ENCODE results near the gene XRCC4.

The XRCC4 gene

GRCh38 chr5:83093692-83094091, 16.3 kb downstream of the XRCC4 start:
- Histone ChIP-seq H3K9ac (ENCODE audit: low read length) (no peak overlapping the region), H3K4me1 (ENCODE audit: control insufficient read depth, low read depth, low read length) (no peaks in the 10 kb centered on the region), H3K4ac (ENCODE audit: low read depth, low read length) (no peak overlapping the region), H2BK15ac (replicated peaks; ENCODE audit: low read depth) (no peak overlapping the region), H3K4me3 (ENCODE audit: low read length) (no peak overlapping the region), H2BK5ac (ENCODE audit: low read length) (no peak overlapping the region), H2AK5ac (ENCODE audit: low read length) (no peak overlapping the region), H3K56ac (ENCODE audit: low read length) (no peak overlapping the region), H3K18ac (ENCODE audit: low read length) (no peak overlapping the region), H3K23ac (ENCODE audit: low read length) (no peak overlapping the region), H3K27ac (ENCODE audit: low read depth, low read length) (no peak overlapping the region), H4K5ac (ENCODE audit: low read length) (no peak overlapping the region), H3K4me2 (ENCODE audit: low read length) (no peak overlapping the region), H3K79me1 (ENCODE audit: low read length) (no peaks in the 10 kb centered on the region), H2BK120ac (ENCODE audit: low read depth, low read length) (no peak overlapping the region), H4K8ac (ENCODE audit: low read depth, low read length) (no peak overlapping the region), H3K36me3 (ENCODE audit: control insufficient read depth, insufficient read depth, low read length) (no peaks in the 10 kb centered on the region), H3K79me2 (ENCODE audit: control insufficient read depth, insufficient read depth, low read length) (no peaks in the 10 kb centered on the region), H3K27me3 (ENCODE audit: insufficient read depth, low read length, poor library complexity) (no peaks in the 10 kb centered on the region)
- no peak for DNase-seq
- no CpG with 5 or more reads among the region's 4 CpGs for WGBS (ENCODE audit: extremely low coverage, insufficient coverage, low lambda C conversion rate)

- no CpG with 5 or more reads among the region's 3 CpGs for WGBS (ENCODE audit: extremely low coverage, insufficient coverage, low lambda C conversion rate)
- no peak overlapping the region for H2BK15ac ChIP-seq (replicated peaks; ENCODE audit: low read depth)
- no peak overlapping the region for H3K27ac ChIP-seq (ENCODE audit: low read depth, low read length)
- no peak overlapping the region for H3K4ac ChIP-seq (ENCODE audit: low read depth, low read length)
- H3K79me2 ChIP-seq (ENCODE audit: control insufficient read depth, insufficient read depth, low read length): no peaks in the 10 kb centered on the region
- H3K9ac ChIP-seq (ENCODE audit: low read length): no peak overlapping the region
- no peak overlapping the region for H3K4me3 ChIP-seq (ENCODE audit: low read length)
- no peak overlapping the region for H2AK5ac ChIP-seq (ENCODE audit: low read length)
- no peaks in the 10 kb centered on the region for H3K79me1 ChIP-seq (ENCODE audit: low read length)
- no peaks in the 10 kb centered on the region for H3K27me3 ChIP-seq (ENCODE audit: insufficient read depth, low read length, poor library complexity)
- no peak for DNase-seq
- H3K18ac ChIP-seq (ENCODE audit: low read length): no peak overlapping the region
- H4K5ac ChIP-seq (ENCODE audit: low read length): no peak overlapping the region
- H3K4me2 ChIP-seq (ENCODE audit: low read length): no peak overlapping the region
- H2BK120ac ChIP-seq (ENCODE audit: low read depth, low read length): no peak overlapping the region
- no peak overlapping the region for H3K23ac ChIP-seq (ENCODE audit: low read length)
- H4K8ac ChIP-seq (ENCODE audit: low read depth, low read length): no peak overlapping the region
- no peak overlapping the region for H3K56ac ChIP-seq (ENCODE audit: low read length)
- H2BK5ac ChIP-seq (ENCODE audit: low read length): no peak overlapping the region
- no peaks in the 10 kb centered on the region for H3K36me3 ChIP-seq (ENCODE audit: control insufficient read depth, insufficient read depth, low read length)
- H3K4me1 ChIP-seq (ENCODE audit: control insufficient read depth, low read depth, low read length): no peaks in the 10 kb centered on the region
These were observed 18.0 kb downstream of the XRCC4 start for GRCh38 chr5:83095163-83095956.

- Histone ChIP-seq H3K27me3 (ENCODE audit: insufficient read depth, low read length, poor library complexity) (no peaks in the 10 kb centered on the region), H3K56ac (ENCODE audit: low read length) (no peak overlapping the region), H3K4me2 (ENCODE audit: low read length) (no peak overlapping the region), H3K4ac (ENCODE audit: low read depth, low read length) (no peak overlapping the region), H3K4me3 (ENCODE audit: low read length) (no peak overlapping the region), H3K36me3 (ENCODE audit: control insufficient read depth, insufficient read depth, low read length) (no peaks in the 10 kb centered on the region), H3K9ac (ENCODE audit: low read length) (no peak overlapping the region), H2BK5ac (ENCODE audit: low read length) (no peak overlapping the region), H3K23ac (ENCODE audit: low read length) (no peak overlapping the region), H3K79me2 (ENCODE audit: control insufficient read depth, insufficient read depth, low read length) (no peaks in the 10 kb centered on the region), H4K8ac (ENCODE audit: low read depth, low read length) (no peak overlapping the region), H3K27ac (ENCODE audit: low read depth, low read length) (no peak overlapping the region), H2BK120ac (ENCODE audit: low read depth, low read length) (no peak overlapping the region), H3K4me1 (ENCODE audit: control insufficient read depth, low read depth, low read length) (no peaks in the 10 kb centered on the region), H2BK15ac (replicated peaks; ENCODE audit: low read depth) (no peak overlapping the region), H2AK5ac (ENCODE audit: low read length) (no peak overlapping the region), H3K18ac (ENCODE audit: low read length) (no peak overlapping the region), H4K5ac (ENCODE audit: low read length) (no peak overlapping the region), H3K79me1 (ENCODE audit: low read length) (no peaks in the 10 kb centered on the region)
- DNase-seq: peak; percentile 53
- no CpG with 5 or more reads among the region's 6 CpGs for WGBS (ENCODE audit: extremely low coverage, insufficient coverage, low lambda C conversion rate)
These were observed 18.7 kb downstream of the XRCC4 start for GRCh38 chr5:83095957-83096539.

- no peaks in the 10 kb centered on the region for H3K79me1 ChIP-seq (ENCODE audit: low read length)
- no peak overlapping the region for H3K9ac ChIP-seq (ENCODE audit: low read length)
- no peaks in the 10 kb centered on the region for H3K36me3 ChIP-seq (ENCODE audit: control insufficient read depth, insufficient read depth, low read length)
- no peak for DNase-seq
- no peak overlapping the region for H3K23ac ChIP-seq (ENCODE audit: low read length)
- no peak overlapping the region for H3K56ac ChIP-seq (ENCODE audit: low read length)
- H2BK5ac ChIP-seq (ENCODE audit: low read length): no peak overlapping the region
- WGBS (ENCODE audit: extremely low coverage, insufficient coverage, low lambda C conversion rate): 100% methylated on average over 1 of the region's 2 CpGs
- no peak overlapping the region for H2AK5ac ChIP-seq (ENCODE audit: low read length)
- H2BK15ac ChIP-seq (replicated peaks; ENCODE audit: low read depth): no peak overlapping the region
- H2BK120ac ChIP-seq (ENCODE audit: low read depth, low read length): no peak overlapping the region
- H3K27me3 ChIP-seq (ENCODE audit: insufficient read depth, low read length, poor library complexity): no peaks in the 10 kb centered on the region
- no peaks in the 10 kb centered on the region for H3K79me2 ChIP-seq (ENCODE audit: control insufficient read depth, insufficient read depth, low read length)
- H3K4ac ChIP-seq (ENCODE audit: low read depth, low read length): no peak overlapping the region
- no peak overlapping the region for H3K4me3 ChIP-seq (ENCODE audit: low read length)
- no peak overlapping the region for H3K18ac ChIP-seq (ENCODE audit: low read length)
- H3K4me1 ChIP-seq (ENCODE audit: control insufficient read depth, low read depth, low read length): no peaks in the 10 kb centered on the region
- no peak overlapping the region for H3K4me2 ChIP-seq (ENCODE audit: low read length)
- H4K5ac ChIP-seq (ENCODE audit: low read length): no peak overlapping the region
- no peak overlapping the region for H4K8ac ChIP-seq (ENCODE audit: low read depth, low read length)
- H3K27ac ChIP-seq (ENCODE audit: low read depth, low read length): no peak overlapping the region
These were observed 19.5 kb downstream of the XRCC4 start for GRCh38 chr5:83096660-83097339.

GRCh38 chr5:83097689-83098231, 20.4 kb downstream of the XRCC4 start:
- no peak overlapping the region for H2BK15ac ChIP-seq (replicated peaks; ENCODE audit: low read depth)
- H2AK5ac ChIP-seq (ENCODE audit: low read length): no peak overlapping the region
- no peaks in the 10 kb centered on the region for H3K36me3 ChIP-seq (ENCODE audit: control insufficient read depth, insufficient read depth, low read length)
- no peak overlapping the region for H3K56ac ChIP-seq (ENCODE audit: low read length)
- no peak overlapping the region for H2BK120ac ChIP-seq (ENCODE audit: low read depth, low read length)
- no peaks in the 10 kb centered on the region for H3K79me1 ChIP-seq (ENCODE audit: low read length)
- no peak overlapping the region for H2BK5ac ChIP-seq (ENCODE audit: low read length)
- no CpG with 5 or more reads among the region's 2 CpGs for WGBS (ENCODE audit: extremely low coverage, insufficient coverage, low lambda C conversion rate)
- H3K9ac ChIP-seq (ENCODE audit: low read length): no peak overlapping the region
- H3K27ac ChIP-seq (ENCODE audit: low read depth, low read length): no peak overlapping the region
- H4K5ac ChIP-seq (ENCODE audit: low read length): no peak overlapping the region
- no peaks in the 10 kb centered on the region for H3K27me3 ChIP-seq (ENCODE audit: insufficient read depth, low read length, poor library complexity)
- H3K23ac ChIP-seq (ENCODE audit: low read length): no peak overlapping the region
- no peaks in the 10 kb centered on the region for H3K4me1 ChIP-seq (ENCODE audit: control insufficient read depth, low read depth, low read length)
- no peak overlapping the region for H3K4me2 ChIP-seq (ENCODE audit: low read length)
- H3K18ac ChIP-seq (ENCODE audit: low read length): no peak overlapping the region
- H3K4ac ChIP-seq (ENCODE audit: low read depth, low read length): no peak overlapping the region
- no peak overlapping the region for H3K4me3 ChIP-seq (ENCODE audit: low read length)
- no peak for DNase-seq
- no peak overlapping the region for H4K8ac ChIP-seq (ENCODE audit: low read depth, low read length)
- no peaks in the 10 kb centered on the region for H3K79me2 ChIP-seq (ENCODE audit: control insufficient read depth, insufficient read depth, low read length)
